ENCODE measurements around the gene TMEM242. TPM values are rescaled to one million over a fixed set of nuclear protein-coding genes. Genes with fewer than 3 reads are reported as not detected.

Gene TMEM242
- total RNA-seq, 1 donor from 2014 or later: 12.4 TPM

- DNase-seq (ENCODE audit: low spot score, unreplicated experiment): no peak
- Mint-ChIP-seq H3K27me3 (peaks cover 16% of the 10 kb centered on the region), H3K4me1 (ENCODE audit: low read depth) (peaks cover 3% of the 10 kb centered on the region), H3K27ac (no peak overlapping the region), H3K4me3 (ENCODE audit: low read depth) (no peak overlapping the region), H3K36me3 (ENCODE audit: insufficient read depth) (no peaks in the 10 kb centered on the region), H3K9me3 (ENCODE audit: low read depth) (peaks cover 9% of the 10 kb centered on the region)
- TF ChIP-seq CTCF (IDR thresholded peaks at IDR 0.05; ENCODE audit: unreplicated experiment): no peak
Observed at GRCh38 chr6:157271441-157271840, 51.9 kb downstream of the TMEM242 start.

- Mint-ChIP-seq H3K27ac (no peak overlapping the region), H3K4me1 (ENCODE audit: low read depth) (peaks cover 3% of the 10 kb centered on the region), H3K36me3 (ENCODE audit: insufficient read depth) (no peaks in the 10 kb centered on the region), H3K9me3 (ENCODE audit: low read depth) (peaks cover 9% of the 10 kb centered on the region), H3K4me3 (ENCODE audit: low read depth) (no peak overlapping the region), H3K27me3 (peaks cover 16% of the 10 kb centered on the region)
- no peak for DNase-seq (ENCODE audit: low spot score, unreplicated experiment)
- no peak for TF ChIP-seq CTCF (IDR thresholded peaks at IDR 0.05; ENCODE audit: unreplicated experiment)
Observed at GRCh38 chr6:157270916-157271315, 52.4 kb downstream of the TMEM242 start.

- Mint-ChIP-seq H3K9me3 (ENCODE audit: low read depth) (peaks cover 9% of the 10 kb centered on the region), H3K36me3 (ENCODE audit: insufficient read depth) (no peaks in the 10 kb centered on the region), H3K4me3 (ENCODE audit: low read depth) (no peak overlapping the region), H3K27ac (no peak overlapping the region), H3K4me1 (ENCODE audit: low read depth) (peaks cover 3% of the 10 kb centered on the region), H3K27me3 (peaks cover 16% of the 10 kb centered on the region)
- TF ChIP-seq CTCF (IDR thresholded peaks at IDR 0.05; ENCODE audit: unreplicated experiment): no peak
- no peak for DNase-seq (ENCODE audit: low spot score, unreplicated experiment)
Observed at GRCh38 chr6:157270308-157270707, 53.0 kb downstream of the TMEM242 start.

GRCh38 chr6:157269261-157269794 lies 54.0 kb downstream of the TMEM242 start:
- Mint-ChIP-seq H3K27me3 (peaks cover 16% of the 10 kb centered on the region), H3K27ac (no peak overlapping the region), H3K36me3 (ENCODE audit: insufficient read depth) (no peaks in the 10 kb centered on the region), H3K9me3 (ENCODE audit: low read depth) (peaks cover 9% of the 10 kb centered on the region), H3K4me1 (ENCODE audit: low read depth) (peaks cover 3% of the 10 kb centered on the region), H3K4me3 (ENCODE audit: low read depth) (no peak overlapping the region)
- DNase-seq (ENCODE audit: low spot score, unreplicated experiment): no peak
- no peak for TF ChIP-seq CTCF (IDR thresholded peaks at IDR 0.05; ENCODE audit: unreplicated experiment)

GRCh38 chr6:157268835-157269234 lies 54.5 kb downstream of the TMEM242 start:
- H3K4me1 Mint-ChIP-seq (ENCODE audit: low read depth): peaks cover 1% of the 10 kb centered on the region
- H3K27ac Mint-ChIP-seq: no peak overlapping the region
- no peak for DNase-seq (ENCODE audit: low spot score, unreplicated experiment)
- no peak overlapping the region for H3K4me3 Mint-ChIP-seq (ENCODE audit: low read depth)
- peaks cover 14% of the 10 kb centered on the region for H3K27me3 Mint-ChIP-seq
- TF ChIP-seq CTCF (IDR thresholded peaks at IDR 0.05; ENCODE audit: unreplicated experiment): no peak
- H3K9me3 Mint-ChIP-seq (ENCODE audit: low read depth): peaks cover 9% of the 10 kb centered on the region
- H3K36me3 Mint-ChIP-seq (ENCODE audit: insufficient read depth): no peaks in the 10 kb centered on the region

All from progenitor cell of endocrine pancreas (in vitro differentiated cells).